Liver (tissue), 9 donors: ENCODE data around the gene GNAI2. TPM values are rescaled to one million over a fixed set of nuclear protein-coding genes. Genes with fewer than 3 reads are reported as not detected.

Experiments
- DNase-seq: peaks from one replicate; pipeline ENCODE4 v3.0.0-alpha.2; 2017; ENCODE audit warnings: low spot score
- H3K27ac ChIP-seq, 2 donors: one replicate each; pipeline ENCODE4 v1.7.0; 2013; ENCODE audit warnings: inconsistent platforms in 2 of 2, low read length in 2 of 2, control low read depth in 1 of 2, low read depth in 1 of 2, mild to moderate bottlenecking in 1 of 2
- H3K27me3 ChIP-seq, 4 donors: one replicate each; pipeline versions ENCODE4 v1.6.1 to v1.7.0; 2013; ENCODE audit warnings: low read length in 3 of 4, inconsistent platforms in 1 of 4, mild to moderate bottlenecking in 1 of 4, moderate library complexity in 1 of 4; ENCODE audit not compliant: control insufficient read depth in 4 of 4, insufficient read depth in 4 of 4
- H3K36me3 ChIP-seq, 4 donors: one replicate each; pipeline versions ENCODE4 v1.6.1 to v1.7.0; 2013; ENCODE audit warnings: low read length in 3 of 4, mild to moderate bottlenecking in 3 of 4, low read depth in 1 of 4, moderate library complexity in 1 of 4; ENCODE audit not compliant: control insufficient read depth in 4 of 4, insufficient read depth in 3 of 4
- H3K4me1 ChIP-seq, 4 donors: one replicate each; pipeline versions ENCODE4 v1.6.1 to v1.7.0; 2013; ENCODE audit warnings: low read length in 3 of 4, mild to moderate bottlenecking in 3 of 4, moderate library complexity in 1 of 4; ENCODE audit not compliant: control insufficient read depth in 4 of 4, insufficient read depth in 4 of 4
- H3K4me3 ChIP-seq, 3 donors: one replicate each; pipeline versions ENCODE4 v1.6.1 to v1.7.0; 2013; ENCODE audit warnings: low read length in 3 of 3, control low read depth in 1 of 3, low read depth in 1 of 3, mild to moderate bottlenecking in 1 of 3
- H3K9ac ChIP-seq, 2 donors: one replicate each; pipeline ENCODE4 v1.7.0; 2013; ENCODE audit warnings: low read length in 2 of 2, mild to moderate bottlenecking in 2 of 2, moderate library complexity in 2 of 2, control low read depth in 1 of 2, low read depth in 1 of 2
- H3K9me3 ChIP-seq, 4 donors: one replicate each; pipeline versions ENCODE4 v1.6.1 to v1.7.0; 2013; ENCODE audit warnings: low read length in 3 of 4; ENCODE audit not compliant: control insufficient read depth in 4 of 4
- ATF3 ChIP-seq: IDR thresholded peaks from 2 replicates; pipeline ENCODE4 v1.6.1; 2016; ENCODE audit warnings: antibody characterized with exemption
- CTCF ChIP-seq: fragments of 150-350 bp; IDR thresholded peaks from 2 replicates; pipeline ENCODE4 v1.5.1; 2017; ENCODE audit warnings: improper control_type of control experiment, low read depth, low read length; ENCODE audit not compliant: missing input control
- EGR1 ChIP-seq, 2 donors: IDR thresholded peaks; 2 replicates each; pipeline ENCODE4 v1.6.1; 2016 to 2018; ENCODE audit warnings: antibody characterized with exemption in 2 of 2, low read depth in 2 of 2
- FOXA1 ChIP-seq: IDR thresholded peaks from 2 replicates; pipeline ENCODE4 v1.6.1; 2016; ENCODE audit warnings: antibody characterized with exemption
- FOXA2 ChIP-seq: IDR thresholded peaks from 2 replicates; pipeline ENCODE4 v1.6.1; 2016; ENCODE audit warnings: antibody characterized with exemption
- GABPA ChIP-seq, 2 donors: IDR thresholded peaks in 1 of 2; conservative IDR thresholded peaks in 1 of 2; 2 replicates each; pipeline ENCODE4 v1.6.1; 2016; ENCODE audit warnings: antibody characterized with exemption in 2 of 2, mild to moderate bottlenecking in 1 of 2, moderate library complexity in 1 of 2
- HNF4A ChIP-seq, 2 donors: conservative IDR thresholded peaks; 2 replicates each; pipeline ENCODE4 v1.6.1; 2016; ENCODE audit warnings: antibody characterized with exemption in 2 of 2, mild to moderate bottlenecking in 2 of 2
- HNF4G ChIP-seq: IDR thresholded peaks from 2 replicates; pipeline ENCODE4 v1.6.1; 2016; ENCODE audit warnings: antibody characterized with exemption
- JUND ChIP-seq, 2 donors: IDR thresholded peaks; 2 replicates each; pipeline ENCODE4 v1.6.1; 2016; ENCODE audit warnings: antibody characterized with exemption in 2 of 2
- MAX ChIP-seq: IDR thresholded peaks from 2 replicates; pipeline ENCODE4 v1.6.1; 2016; ENCODE audit warnings: antibody characterized with exemption
- NR2F2 ChIP-seq: IDR thresholded peaks from 2 replicates; pipeline ENCODE4 v1.6.1; 2016; ENCODE audit warnings: antibody characterized with exemption
- RAD21 ChIP-seq, 2 donors: IDR thresholded peaks; 2 replicates each; pipeline ENCODE4 v1.6.1; 2016; ENCODE audit warnings: antibody characterized with exemption in 2 of 2, mild to moderate bottlenecking in 2 of 2
- REST ChIP-seq: IDR thresholded peaks from 2 replicates; pipeline ENCODE4 v1.6.1; 2016; ENCODE audit warnings: antibody characterized with exemption, mild to moderate bottlenecking
- RXRA ChIP-seq, 2 donors: IDR thresholded peaks; 2 replicates each; pipeline ENCODE4 v1.6.1; 2017 to 2018; ENCODE audit warnings: antibody characterized with exemption in 2 of 2, mild to moderate bottlenecking in 1 of 2
- SP1 ChIP-seq: IDR thresholded peaks from 2 replicates; pipeline ENCODE4 v1.6.1; 2018; ENCODE audit warnings: antibody characterized with exemption, mild to moderate bottlenecking
- TAF1 ChIP-seq: conservative IDR thresholded peaks from 2 replicates; pipeline ENCODE4 v1.6.1; 2016; ENCODE audit warnings: antibody characterized with exemption, mild to moderate bottlenecking
- YY1 ChIP-seq: IDR thresholded peaks from 2 replicates; pipeline ENCODE4 v1.6.1; 2016; ENCODE audit warnings: antibody characterized with exemption, mild to moderate bottlenecking
- WGBS: extraction: QIAGEN DNeasy Blood & Tissue Kit; methylation state at CpG from one replicate; pipeline ENCODE4 v1.1.7; 2013; 5-methylcytosine and 5-hydroxymethylcytosine counted together
- polyA plus RNA-seq, 2 donors: library from polyadenylated mRNA; stranded (reverse) in 1 of 2; unstranded in 1 of 2; fragments of 200-250 nt in 1 of 2; fragments of >200 nt in 1 of 2; fragmentation: Nextera tagmentation in 1 of 2; extraction: Ambion mirVana in 1 of 2; gene quantifications; one replicate each; pipeline versions ENCODE4 v1.2.1 to v1.2.3, GENCODE V29; 2013 to 2015
- total RNA-seq, 2 donors: library from RNA; depleted of rRNA; stranded (reverse); fragments of >200 nt; gene quantifications; one replicate each; pipeline ENCODE4 v1.2.3, GENCODE V29; 2014
- donor health status: healthy.
- donor health status: healthy.
- donor health status: healthy.
- donor health status: healthy.
- donor health status: healthy.

Gene GNAI2
- total and polyA plus RNA-seq, 4 donors, result 58.3 to 86.3 (median 62.3) TPM

- H3K27ac ChIP-seq, result peak overlapping the region; percentile 95 to 96
- peak overlapping the region in 1 of 3 donors; percentile 77 for H3K4me3 ChIP-seq
- H3K27me3 ChIP-seq, result no peaks in the 10 kb centered on the region
- H3K36me3 ChIP-seq, result no peaks in the 10 kb centered on the region
- no peak overlapping the region for H3K9ac ChIP-seq
- H3K9me3 ChIP-seq, result no peaks in the 10 kb centered on the region
- WGBS, result 67% methylated on average over 12 of the region's 12 CpGs
- H3K4me1 ChIP-seq, result peaks cover 37 to 75% (median 62%) of the 10 kb centered on the region in 4 donors
- no peak for DNase-seq
- TF ChIP-seq FOXA2 (no peak), JUND (IDR thresholded peaks at IDR 0.05) (no peak), RAD21 (IDR thresholded peaks at IDR 0.05) (no peak), MAX (no peak), GABPA (IDR thresholded peaks at IDR 0.05 in 1 of 2, conservative IDR thresholded peaks at IDR 0.05 in 1 of 2) (no peak)
Measured at GRCh38 chr3:50203809-50204803, 31.9 kb upstream of the GNAI2 start.

- H3K27me3 ChIP-seq, result no peaks in the 10 kb centered on the region
- peak within 1 kb of the TSS; percentile 65 to 89 for H3K9ac ChIP-seq
- peak within 1 kb of the TSS; percentile 95 to 96 for H3K27ac ChIP-seq
- DNase-seq, result peak; percentile 69
- peaks cover 41 to 82% (median 67%) of the 10 kb centered on the region in 4 donors for H3K4me1 ChIP-seq
- H3K36me3 ChIP-seq, result no peaks in the 10 kb centered on the region
- TF ChIP-seq GABPA (IDR thresholded peaks at IDR 0.05 in 1 of 2, conservative IDR thresholded peaks at IDR 0.05 in 1 of 2) (no peak), YY1 (peak; percentile 17)
- H3K4me3 ChIP-seq, result peak within 1 kb of the TSS; percentile 62 to 77 (median 75)
- no peaks in the 10 kb centered on the region for H3K9me3 ChIP-seq
- WGBS, result 2% methylated on average over 41 of the region's 41 CpGs
Measured at GRCh38 chr3:50204804-50205412, 31.1 kb upstream of the GNAI2 start, which contains the start of gene SLC38A3. SLC38A3 (plus strand) TSS chr3:50205271; CDS start chr3:50214200, 8,929 bp downstream.

GRCh38 chr3:50205413-50206276 lies 30.4 kb upstream of the GNAI2 start:
- peak overlapping the region; percentile 62 to 77 (median 75) for H3K4me3 ChIP-seq
- peaks cover 44 to 89% (median 74%) of the 10 kb centered on the region in 4 donors for H3K4me1 ChIP-seq
- no peaks in the 10 kb centered on the region for H3K27me3 ChIP-seq
- no peaks in the 10 kb centered on the region for H3K9me3 ChIP-seq
- peak overlapping the region; percentile 64 to 74 for H3K9ac ChIP-seq
- WGBS, result 2% methylated on average over 67 of the region's 67 CpGs
- no peaks in the 10 kb centered on the region for H3K36me3 ChIP-seq
- peak overlapping the region; percentile 95 to 96 for H3K27ac ChIP-seq
- DNase-seq, result peak; percentile 78
- peak; percentile 27 to 44 for TF ChIP-seq RXRA (IDR thresholded peaks at IDR 0.05)
- TF ChIP-seq YY1, result peak; percentile 51
- peak; percentile 60 for TF ChIP-seq MAX
- peak; percentile 94 for TF ChIP-seq TAF1
- no peak for TF ChIP-seq CTCF
- peak; percentile 45 for TF ChIP-seq ATF3
- TF ChIP-seq EGR1 (IDR thresholded peaks at IDR 0.05; ENCODE audit: low read depth in 2 of 2), result peak; percentile 58 to 76
- peak; percentile 49 to 74 for TF ChIP-seq HNF4A (conservative IDR thresholded peaks at IDR 0.05)
- peak; percentile 30 for TF ChIP-seq FOXA1
- no peak for TF ChIP-seq JUND (IDR thresholded peaks at IDR 0.05)
- TF ChIP-seq FOXA2, result peak; percentile 48
- no peak for TF ChIP-seq NR2F2
- TF ChIP-seq SP1, result peak; percentile 59
- no peak for TF ChIP-seq RAD21 (IDR thresholded peaks at IDR 0.05)
- TF ChIP-seq GABPA (IDR thresholded peaks at IDR 0.05 in 1 of 2, conservative IDR thresholded peaks at IDR 0.05 in 1 of 2), result no peak
- TF ChIP-seq REST, result peak; percentile 85
- peak; percentile 19 for TF ChIP-seq HNF4G
